Amniotic epithelial cell (primary cell): ENCODE results near the gene XKR7.

ENCODE experiments used
- DNase-seq: peaks from one replicate; pipeline ENCODE4 v3.0.0-alpha.2; 2010; ENCODE audit warnings: low read depth

XKR7 gene

DNA sequence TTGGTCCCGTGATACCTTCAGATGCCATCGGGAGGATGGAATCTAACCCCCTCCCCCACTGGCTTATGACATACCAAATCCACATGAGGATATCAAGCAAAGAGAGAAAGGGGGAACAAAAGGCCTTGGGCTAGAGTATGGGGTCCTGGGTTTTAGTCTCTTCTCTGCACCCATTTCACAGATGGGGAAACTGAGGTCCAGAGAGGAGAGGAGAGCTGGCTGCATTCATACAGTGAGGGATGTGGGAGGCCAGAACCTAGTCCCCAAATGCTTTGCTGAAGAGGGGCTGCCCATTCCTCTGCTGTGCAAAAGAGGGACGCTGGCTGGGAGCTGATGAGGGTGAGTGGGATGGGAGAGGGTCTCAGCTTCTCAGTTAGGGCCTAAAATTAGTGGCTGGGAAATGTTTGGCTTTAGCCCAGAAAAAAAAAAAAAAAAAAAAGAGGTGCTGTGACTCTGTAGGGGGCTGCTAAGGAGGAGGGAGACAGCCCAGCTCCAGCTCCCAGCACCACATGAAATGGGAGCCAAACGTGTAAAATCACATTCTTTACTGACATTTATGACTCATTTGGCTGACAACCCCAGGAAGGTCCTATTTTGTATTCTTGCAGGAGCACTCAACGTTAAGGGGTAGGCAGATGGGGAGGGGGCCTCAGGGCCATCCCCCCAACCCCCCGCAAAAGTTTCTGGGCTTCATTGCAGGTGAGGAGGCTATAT lies 11.9 kb downstream of the XKR7 start:
- DNase-seq, result no peak

DNA sequence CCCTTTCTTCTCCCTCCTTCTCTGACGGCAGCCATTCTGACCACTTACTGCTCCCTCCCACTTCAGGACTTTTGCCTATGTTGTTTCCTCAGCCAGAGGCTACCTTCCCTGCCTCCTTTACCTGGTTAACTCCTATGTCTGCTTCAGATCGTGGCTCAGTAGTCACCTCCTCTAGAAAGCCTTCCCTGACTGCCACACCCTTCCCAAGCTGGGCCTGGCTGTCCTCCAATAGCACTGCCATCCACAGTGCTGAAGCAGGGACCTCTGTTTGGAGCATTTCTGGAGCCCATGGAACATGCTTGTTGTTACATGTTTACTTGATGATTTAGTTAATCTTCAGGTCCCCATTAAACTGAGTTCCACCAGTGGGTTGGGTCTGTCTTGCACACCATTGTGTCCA lies 13.8 kb downstream of the XKR7 start:
- DNase-seq, result no peak

DNA sequence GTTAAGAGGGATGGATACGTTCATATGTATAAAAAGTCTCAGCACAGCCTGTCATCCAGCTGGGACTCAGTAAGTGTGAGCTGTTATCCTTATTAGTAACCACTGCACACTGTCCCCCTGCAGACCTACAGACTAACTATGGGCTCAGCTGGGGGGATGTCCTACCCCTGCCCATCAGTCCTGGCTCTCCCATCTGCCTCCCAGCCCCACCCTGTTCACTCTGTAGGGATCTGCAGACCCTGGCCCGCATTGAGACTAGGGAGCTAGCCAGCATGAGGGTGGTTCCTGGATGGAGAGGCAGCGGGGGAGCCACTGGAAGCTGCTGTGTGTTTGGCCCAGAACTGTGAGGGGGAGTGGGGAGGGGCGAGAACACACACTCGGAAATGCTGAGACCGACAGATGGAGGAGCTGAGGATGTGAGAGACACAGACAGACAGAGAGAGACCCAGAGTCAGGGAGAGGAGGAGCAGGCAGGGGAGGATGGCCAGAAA lies 17.1 kb downstream of the XKR7 start:
- DNase-seq, result no peak

DNA sequence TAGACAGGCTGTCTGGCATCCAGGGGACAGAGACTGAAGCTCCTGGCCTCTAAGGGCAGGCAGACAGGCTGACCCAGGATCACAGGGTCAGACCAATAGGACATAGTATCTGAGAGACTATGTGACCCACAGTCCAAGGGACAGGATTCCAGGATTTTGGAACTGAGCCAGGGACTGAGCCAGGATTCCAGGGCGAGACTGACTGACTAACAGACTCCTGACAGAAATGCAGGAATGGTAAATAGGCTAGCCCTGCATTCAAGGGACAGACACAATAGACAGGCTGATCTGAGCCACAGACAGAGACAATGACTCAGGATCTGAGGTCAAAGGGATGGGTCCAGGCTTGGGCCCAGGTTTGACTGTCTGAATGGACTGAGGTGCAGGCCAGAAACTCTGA lies 19.8 kb downstream of the XKR7 start:
- DNase-seq, result no peak

DNA sequence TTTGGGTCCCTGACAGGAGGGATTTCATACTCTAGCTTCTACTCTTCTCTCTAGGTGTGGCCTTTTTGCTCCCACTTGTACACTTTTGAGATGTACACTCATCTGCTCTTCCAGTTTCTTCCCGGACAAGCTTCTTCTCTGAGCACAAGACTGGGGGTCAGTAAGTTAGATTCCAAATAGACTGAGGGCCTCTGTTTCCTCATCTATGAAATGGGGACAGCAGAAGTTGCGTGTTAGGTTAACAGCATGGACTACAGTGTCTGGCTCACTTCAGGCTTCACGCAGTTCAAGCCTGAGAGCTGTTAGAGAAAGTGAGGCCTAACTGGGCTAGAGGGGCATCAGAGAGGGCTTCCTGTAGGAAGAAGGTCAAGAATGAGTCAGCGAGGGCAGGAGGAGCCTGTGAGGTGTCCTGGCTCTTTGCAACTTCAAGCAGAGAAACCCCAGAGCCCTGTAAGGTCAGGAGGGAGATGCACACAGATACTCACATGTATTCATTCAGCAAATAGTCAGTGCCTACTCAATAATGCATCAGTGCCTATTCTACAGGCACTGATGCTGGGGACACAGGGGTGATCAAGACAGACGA lies 20.6 kb downstream of the XKR7 start:
- no peak for DNase-seq

DNA sequence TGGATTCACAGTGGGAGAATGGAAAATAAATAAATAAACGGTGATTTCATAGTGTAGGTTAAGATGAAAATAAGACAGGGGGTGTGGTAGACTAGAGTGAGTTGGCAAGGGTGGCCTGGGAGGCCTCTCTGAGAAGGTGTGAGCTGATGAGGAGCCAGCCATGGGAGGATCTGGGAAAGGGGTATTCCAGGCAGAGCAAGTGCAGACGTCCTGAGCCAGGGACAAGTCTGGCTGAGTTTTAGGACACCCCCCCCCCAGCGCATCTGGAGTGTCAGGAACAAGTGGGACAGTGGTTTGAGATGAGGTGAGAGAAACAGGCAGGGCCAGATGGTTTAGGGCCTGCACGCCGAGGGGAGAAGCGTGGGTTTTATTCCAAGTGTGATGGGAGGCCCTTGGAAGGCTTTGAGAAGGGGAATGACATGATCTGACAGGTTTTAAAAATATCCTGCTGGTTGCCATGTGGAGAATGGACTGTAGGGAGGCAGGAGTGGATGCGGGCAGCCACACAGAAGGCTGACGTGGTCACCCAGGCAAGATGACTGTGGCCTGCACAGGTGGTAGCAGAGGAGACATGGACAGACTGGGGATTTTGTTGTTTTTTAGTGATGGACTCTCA lies 21.2 kb downstream of the XKR7 start:
- DNase-seq, result no peak

DNA sequence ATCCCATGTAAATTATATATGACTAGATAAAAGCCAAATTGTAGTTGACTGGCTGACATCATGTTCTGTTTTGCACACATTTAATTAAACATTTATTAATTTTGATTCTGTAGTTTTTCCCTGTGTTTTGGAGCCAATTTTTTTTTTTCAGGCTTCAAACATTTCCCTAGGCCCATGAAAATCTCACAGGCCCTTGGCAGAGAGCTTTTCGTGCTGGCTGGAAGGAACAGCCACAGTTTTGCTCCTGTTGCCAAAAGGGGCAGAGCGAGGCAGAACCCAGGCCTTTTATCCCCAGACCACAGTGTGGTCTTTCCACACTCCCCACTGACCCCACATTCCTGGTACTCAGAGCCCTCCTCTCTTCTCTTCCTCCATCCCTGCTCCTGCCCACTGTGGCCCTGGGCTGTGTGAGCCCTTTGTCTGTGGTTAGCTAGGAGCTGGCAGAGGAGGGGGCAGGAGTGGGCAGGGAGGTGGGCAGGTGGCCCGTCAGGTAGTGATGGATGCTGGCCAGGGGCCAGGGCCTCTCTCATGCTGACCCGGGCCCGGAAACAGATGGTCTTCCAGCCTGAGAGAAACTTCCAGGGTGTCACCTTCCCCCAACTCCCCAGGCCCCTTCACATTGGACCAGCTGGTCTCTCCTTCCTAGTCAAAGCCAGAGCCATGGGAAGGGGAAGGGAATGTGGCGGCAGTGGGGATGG lies 22.8 kb downstream of the XKR7 start:
- DNase-seq, result no peak

DNA sequence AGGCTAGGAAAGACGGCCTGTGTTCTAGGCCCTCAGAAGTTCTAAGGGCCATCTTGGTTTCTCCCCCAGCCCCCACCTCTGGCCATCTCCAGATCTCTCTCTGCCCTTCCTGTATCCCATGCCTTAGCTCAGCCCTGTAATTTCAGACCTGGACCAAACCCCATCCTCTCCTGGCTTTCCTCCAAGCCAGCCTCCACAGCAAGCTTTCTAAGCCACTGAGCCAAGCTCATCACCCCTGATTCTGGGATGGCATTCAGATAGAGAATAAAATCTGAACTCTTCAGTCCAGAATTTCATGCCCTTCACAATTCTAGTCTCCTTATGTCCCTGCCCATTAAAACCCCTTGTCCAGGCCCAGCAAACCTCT lies 23.4 kb downstream of the XKR7 start:
- no peak for DNase-seq

DNA sequence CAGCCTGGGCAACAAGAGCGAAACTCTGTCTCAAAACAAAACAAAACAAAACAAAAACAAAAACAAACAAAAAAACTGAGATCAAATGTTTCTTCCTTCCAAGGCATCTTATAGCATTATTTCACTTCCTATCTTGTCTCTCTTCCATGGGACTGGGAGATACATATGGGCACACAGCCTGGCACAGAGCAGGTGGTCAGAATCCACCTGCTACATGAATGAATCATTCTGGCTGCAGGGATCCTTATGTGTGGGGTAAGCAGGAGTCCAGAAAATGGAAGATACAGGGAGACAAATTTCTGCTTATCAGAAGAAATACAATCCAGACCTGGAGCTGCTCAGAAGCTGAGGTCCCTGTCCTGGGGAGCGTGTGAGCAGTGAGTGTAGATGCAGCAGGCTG lies 24.1 kb downstream of the XKR7 start:
- DNase-seq, result no peak

DNA sequence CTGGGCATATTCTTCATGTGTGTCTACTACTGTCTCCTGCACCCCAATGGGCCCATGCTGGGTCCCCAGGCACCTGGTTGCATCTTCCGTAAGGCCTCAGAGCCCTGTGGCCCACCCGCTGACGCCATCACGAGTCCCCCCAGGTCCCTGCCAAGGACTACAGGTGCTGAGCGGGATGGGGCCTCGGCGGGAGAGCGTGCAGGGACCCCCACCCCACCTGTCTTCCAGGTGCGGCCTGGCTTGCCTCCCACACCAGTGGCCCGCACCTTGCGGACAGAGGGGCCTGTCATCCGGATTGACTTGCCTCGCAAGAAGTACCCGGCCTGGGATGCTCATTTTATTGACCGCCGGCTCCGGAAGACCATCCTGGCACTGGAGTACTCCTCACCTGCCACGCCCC lies 29.0 kb downstream of the XKR7 start:
- DNase-seq, result no peak

DNA sequence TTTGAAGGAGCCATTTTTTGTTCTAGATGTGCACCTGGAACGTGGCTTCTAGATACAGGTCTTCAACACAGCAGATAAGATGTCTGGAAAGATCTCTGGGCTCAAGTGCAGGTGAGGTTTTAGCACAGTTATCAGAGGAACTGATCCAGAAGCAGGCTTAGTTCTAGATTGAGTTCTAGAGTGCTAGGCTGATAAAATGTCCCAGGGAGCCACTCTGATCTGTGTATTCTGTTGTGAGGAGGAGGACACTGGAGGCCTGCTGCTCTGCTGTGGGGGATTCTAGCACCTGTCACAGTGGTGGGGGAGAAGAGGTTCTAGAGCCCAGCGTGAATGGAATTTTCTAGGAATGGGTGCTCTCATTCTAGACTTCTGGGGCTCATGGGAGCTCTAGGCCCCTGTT lies 30.3 kb downstream of the XKR7 start:
- no peak for DNase-seq

DNA sequence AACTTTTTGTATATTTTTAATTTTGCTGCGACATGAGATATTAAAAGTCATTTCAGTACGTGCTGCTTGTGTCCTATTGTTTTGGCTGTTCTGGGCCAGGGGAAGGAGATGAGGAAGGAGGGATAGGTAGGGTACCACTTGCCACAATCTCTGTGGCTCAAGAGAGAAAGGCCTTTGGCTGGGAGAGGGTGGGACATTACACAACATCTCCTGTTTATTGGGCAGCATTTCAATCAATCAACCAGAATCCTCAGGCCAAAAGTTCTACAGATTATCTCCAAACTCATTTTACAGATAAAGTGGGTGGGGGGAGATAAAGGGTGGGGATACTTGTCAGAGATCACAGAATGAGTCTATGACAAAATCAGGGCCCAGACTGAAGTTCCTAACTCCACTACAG lies 35.4 kb downstream of the XKR7 start:
- no peak for DNase-seq

DNA sequence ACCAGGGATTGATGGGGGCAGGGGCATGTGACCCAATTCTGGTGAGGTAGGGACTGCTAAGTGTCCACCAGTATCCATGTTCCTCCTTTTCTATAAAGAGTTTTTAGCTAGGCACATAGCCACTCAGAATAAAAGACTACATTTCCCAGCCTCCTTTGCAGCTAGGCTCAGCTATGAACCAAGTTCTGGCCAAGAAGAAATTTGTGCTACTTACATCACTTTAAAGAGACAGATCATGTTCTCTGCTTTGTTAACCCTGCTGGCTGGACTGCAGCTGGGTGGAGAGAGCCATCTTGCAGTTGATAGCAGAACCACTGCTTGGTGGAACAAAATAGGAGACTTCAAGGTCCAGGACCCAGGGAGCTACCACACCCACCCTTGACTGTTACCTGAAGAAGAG lies 37.0 kb downstream of the XKR7 start:
- peak; percentile 45 for DNase-seq

DNA sequence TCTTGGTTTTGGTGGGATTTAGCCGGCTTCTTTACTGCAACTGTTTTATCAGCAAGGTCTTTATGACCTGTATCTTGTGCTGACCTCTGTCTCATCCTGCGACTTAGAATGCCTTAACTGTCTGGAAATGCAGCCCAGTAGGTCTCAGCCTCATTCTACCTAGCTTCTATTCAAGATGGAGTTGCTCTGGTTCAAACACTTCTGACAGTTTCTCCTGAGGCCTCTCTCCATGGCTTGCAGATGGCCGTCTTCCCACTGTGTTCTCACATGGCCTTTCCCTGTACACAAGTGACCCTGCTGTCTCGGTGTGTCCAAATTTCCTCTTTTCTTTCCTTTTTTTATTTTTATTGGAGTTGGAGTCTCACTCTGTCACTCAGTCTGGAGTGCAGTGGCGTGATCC lies 38.1 kb downstream of the XKR7 start:
- DNase-seq, result no peak

DNA sequence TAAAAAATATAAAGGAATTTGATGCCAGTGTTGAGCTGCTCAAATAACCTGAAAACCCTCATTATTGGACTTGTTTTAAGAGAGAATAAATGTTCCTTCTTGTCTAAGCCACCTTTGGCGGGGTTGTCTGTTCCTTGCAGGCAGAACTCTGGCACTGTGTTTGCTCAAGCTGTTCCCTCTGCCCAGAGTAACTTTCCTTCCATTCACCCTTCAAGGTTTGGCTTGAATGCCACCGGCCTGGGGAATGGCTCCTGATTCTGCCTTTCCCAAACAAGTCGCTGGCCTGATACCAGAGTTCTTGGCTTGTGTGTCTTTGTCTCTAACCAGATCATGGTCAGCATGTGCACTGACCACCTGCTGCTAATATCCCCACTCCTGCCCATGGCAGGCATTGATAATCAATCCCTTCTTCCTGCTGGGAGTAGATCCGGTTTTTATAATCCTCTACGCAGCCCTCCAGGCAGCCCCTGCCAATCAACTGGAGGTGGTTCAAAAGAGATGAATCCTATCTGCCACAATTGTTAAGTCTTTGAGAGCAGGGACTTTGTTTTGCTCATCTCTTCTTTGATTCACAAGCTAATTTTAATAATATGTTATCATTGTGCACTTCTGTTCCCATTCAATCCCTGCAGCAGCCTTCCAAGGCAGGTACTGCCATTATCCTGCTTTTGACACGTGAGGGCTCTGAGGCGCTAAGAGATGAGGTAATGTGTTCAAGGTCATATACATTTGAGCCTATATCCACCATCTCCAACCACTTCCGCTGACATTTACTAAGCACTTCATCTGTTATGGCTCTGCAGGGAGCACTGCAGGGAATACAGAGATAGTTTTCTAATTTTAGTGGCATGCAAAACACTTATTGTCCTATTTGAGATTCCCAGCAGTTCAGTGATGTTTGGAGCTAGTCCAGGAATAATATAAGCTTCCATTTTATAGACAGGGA lies 39.2 kb downstream of the XKR7 start:
- DNase-seq, result no peak

DNA sequence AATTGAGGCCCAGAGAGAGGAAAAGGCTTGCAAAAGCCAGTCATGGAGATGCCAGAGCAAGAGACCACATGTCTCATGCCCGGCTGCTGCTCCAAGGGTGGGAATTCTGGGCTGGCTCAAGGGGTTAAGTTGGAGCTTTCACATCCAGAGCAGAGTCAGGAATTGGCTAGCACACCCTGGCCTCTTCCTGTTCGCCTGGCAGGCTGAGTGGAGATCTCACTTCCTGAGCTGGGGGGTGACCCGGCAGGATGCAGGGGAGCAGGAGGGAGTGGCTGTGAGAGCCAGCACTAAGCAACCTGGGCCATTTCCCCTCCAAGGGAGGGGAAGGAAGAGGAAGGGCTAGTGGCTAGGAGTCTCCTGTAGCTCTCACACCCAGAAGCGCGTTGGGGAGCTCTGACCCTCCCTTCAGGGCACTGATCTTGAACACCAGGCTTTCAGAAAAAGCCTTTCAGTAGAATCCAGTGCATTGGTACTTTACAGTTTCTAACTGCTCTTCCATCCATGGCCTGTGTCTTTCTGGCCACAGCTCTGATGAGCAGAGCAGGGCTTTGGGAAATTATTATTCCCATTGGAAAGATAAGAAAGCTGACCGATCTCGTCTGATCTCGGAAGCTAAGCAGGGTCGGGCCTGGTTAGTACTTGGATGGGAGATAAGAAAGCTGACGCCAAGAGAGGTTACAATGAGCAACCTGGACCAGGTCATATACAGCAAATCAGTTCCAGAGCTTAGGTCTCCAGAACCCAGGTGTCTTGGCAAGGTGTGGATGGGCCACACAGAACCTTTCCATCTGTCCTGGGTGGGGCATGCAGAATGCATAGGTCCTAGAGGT lies 40.1 kb downstream of the XKR7 start:
- no peak for DNase-seq

DNA sequence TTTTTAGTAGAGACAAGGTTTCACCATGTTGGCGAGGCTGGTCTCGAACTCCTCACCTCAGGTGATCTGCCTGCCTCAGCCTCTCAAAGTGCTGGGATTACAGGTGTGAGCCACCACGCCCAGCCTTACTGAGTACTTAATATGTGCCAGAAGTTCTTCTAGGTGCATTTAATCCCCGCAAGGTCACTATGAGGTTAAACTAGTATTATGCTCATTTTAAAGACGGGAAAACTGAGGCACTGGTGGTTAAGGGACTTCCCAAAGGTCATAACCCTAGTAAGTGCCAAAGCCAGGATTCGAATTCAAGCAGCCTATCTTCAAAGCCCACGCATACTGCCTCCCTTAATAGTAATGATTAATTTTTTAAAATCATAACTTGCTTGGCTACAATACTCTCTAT lies 41.6 kb downstream of the XKR7 start:
- no peak for DNase-seq

DNA sequence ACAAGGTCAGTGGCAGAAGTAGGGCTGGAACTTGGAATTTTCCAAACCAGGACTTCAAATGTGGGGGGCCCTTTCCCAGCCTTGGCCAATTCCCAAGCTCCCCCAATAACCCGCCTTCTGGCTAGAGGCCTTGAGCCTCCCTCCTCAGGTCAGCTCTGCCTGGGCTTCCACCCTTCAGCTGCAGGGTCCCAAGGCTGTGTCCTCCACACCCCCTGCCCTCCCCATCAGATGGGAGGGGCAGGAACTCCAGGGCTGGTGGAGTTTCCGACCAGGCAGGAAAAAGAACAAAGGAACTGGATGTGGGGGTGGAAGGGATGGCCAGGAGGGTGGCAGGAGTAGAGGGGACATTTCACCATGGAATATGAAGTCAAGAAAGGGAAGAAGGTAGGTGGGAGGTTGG lies 42.1 kb downstream of the XKR7 start, which contains the start of gene CCM2L:
TSS of gene CCM2L (plus strand) at position 338 of the 400 bp plus-strand sequence. CDS start at position 355, 17 bp downstream.
- DNase-seq, result no peak

DNA sequence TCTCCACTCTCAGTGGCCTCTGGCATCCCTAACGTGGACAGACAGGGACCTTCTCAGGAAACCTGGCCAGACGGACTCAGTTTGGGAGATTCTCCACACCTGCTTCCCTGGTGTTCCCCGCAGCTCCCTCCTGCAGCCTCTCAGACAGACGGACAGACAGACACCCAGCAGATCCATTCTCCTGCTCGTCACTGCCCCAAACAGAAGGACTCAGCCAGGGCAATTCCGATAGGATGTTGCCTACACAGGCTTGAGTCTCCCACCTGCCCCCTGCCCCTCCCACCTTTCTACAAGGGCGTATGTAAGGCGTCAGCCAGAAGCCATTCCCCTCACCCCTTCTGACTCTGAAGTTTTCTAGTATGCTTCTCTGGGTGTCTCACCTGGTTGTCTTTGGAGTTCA lies 42.7 kb downstream of the XKR7 start:
- no peak for DNase-seq

DNA sequence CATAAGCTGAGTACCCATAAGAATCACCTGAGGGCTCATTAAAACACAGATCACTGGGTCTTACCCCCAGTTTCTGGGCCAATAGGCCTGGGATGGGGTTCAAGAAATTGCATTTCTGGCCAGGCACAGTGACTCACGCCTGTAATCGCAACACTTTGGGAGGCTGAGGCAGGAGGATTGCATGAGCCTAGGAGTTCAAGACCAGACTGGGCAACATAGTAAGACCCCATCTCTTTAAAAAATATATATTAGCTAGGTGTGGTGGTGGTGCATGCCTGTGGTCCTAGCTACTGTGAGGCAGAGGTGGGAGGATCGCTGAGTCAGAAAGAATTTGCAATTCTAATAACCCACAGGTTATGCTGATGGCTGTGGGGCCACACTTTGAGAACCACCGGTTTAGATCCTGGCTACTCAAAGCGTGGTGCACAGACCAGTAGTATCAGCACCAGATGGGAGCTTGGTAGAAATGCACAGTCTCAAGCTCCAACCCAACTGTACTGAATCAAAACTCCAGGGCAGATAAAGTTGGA lies 44.3 kb downstream of the XKR7 start:
- no peak for DNase-seq

DNA sequence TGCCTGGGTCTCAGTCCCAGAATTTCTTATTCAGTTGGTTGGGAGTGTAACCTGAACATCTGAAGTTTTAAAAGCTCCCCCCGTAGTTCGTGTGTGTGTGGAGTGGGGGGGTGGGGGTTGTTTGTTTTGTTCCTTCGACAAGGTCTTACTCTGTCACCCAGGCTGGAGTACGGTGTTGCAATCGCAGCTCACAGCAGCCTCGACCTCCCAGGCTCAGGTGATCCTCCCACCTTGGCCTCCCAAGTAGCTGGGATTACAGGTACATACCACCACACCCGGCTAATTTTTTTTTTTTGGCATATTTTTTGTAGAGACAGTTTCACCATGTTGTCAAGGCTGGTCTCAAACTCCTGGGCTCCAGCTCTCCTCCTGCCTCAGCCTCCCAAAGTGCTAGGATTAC lies 45.4 kb downstream of the XKR7 start:
- no peak for DNase-seq
